MM.1S (cell line): Measurements from ENCODE around the gene AQR.
"Not testable (repeated sequence)": the region's sequence is repeated elsewhere in the genome, so short reads cannot be mapped to it uniquely, and the experiment has no call there.

Experiments
- DNase-seq: peaks from one replicate; pipeline ENCODE4 v3.0.0-alpha.2; 2015
- H2AFZ ChIP-seq: fragments of 300-600 bp; sonication (generic); 2 replicates; pipeline ENCODE4 v1.6.0; 2016; ENCODE audit warnings: antibody characterized with exemption, low read length
- H3F3A ChIP-seq: fragments of 300-600 bp; sonication (generic); 2 replicates; pipeline ENCODE4 v1.6.1; 2016; ENCODE audit warnings: mild to moderate bottlenecking, antibody characterized with exemption, low read length, moderate library complexity, mixed read lengths; ENCODE audit not compliant: insufficient read depth
- H3K27ac ChIP-seq: fragments of 300-600 bp; sonication (generic); 2 replicates; pipeline ENCODE4 v1.5.1; 2016; ENCODE audit warnings: mild to moderate bottlenecking, low read length
- H3K27me3 ChIP-seq: fragments of 300-600 bp; sonication (generic); replicated peaks from 2 replicates; pipeline ENCODE4 v1.6.0; 2016; ENCODE audit warnings: low read length; ENCODE audit not compliant: insufficient read depth
- H3K36me3 ChIP-seq: fragments of 300-600 bp; sonication (generic); replicated peaks from 2 replicates; pipeline ENCODE4 v1.6.1; 2016; ENCODE audit warnings: mild to moderate bottlenecking, low read length, mixed read lengths; ENCODE audit not compliant: insufficient read depth
- H3K4me1 ChIP-seq: fragments of 300-600 bp; sonication (generic); 2 replicates; pipeline ENCODE4 v1.6.1; 2016; ENCODE audit warnings: low read length, mixed read lengths
- H3K4me2 ChIP-seq: fragments of 300-600 bp; sonication (generic); 2 replicates; pipeline ENCODE4 v1.6.0; 2016; ENCODE audit warnings: low read depth, low read length
- H3K4me3 ChIP-seq: fragments of 300-600 bp; sonication (generic); 2 replicates; pipeline ENCODE4 v1.5.1; 2016; ENCODE audit warnings: low read length, mixed read lengths
- H3K79me2 ChIP-seq: fragments of 300-600 bp; sonication (generic); 2 replicates; pipeline ENCODE4 v1.6.1; 2016; ENCODE audit warnings: mixed run types, low read length, mixed read lengths
- H3K9ac ChIP-seq: fragments of 300-600 bp; sonication (generic); 2 replicates; pipeline ENCODE4 v1.6.1; 2016; ENCODE audit warnings: low read length, mixed read lengths
- H3K9me2 ChIP-seq: fragments of 300-600 bp; sonication (generic); replicated peaks from 2 replicates; pipeline ENCODE4 v1.6.1; 2016; ENCODE audit warnings: mild to moderate bottlenecking, low read length, mixed read lengths; ENCODE audit not compliant: insufficient read depth
- H3K9me3 ChIP-seq: fragments of 300-600 bp; sonication (generic); replicated peaks from 2 replicates; pipeline ENCODE4 v1.6.1; 2016; ENCODE audit warnings: mild to moderate bottlenecking, low read length, mixed read lengths; ENCODE audit not compliant: insufficient read depth
- H4K20me1 ChIP-seq: fragments of 300-600 bp; sonication (generic); 2 replicates; pipeline ENCODE4 v1.6.1; 2016; ENCODE audit warnings: mild to moderate bottlenecking, low read length, moderate library complexity, mixed read lengths; ENCODE audit not compliant: insufficient read depth
- CTCF ChIP-seq: fragments of 300-600 bp; sonication (generic); IDR thresholded peaks from 2 replicates; pipeline ENCODE4 v1.5.1; 2016; ENCODE audit warnings: antibody characterized with exemption, low read length, mixed read lengths
- EZH2 ChIP-seq: fragments of 300-600 bp; sonication (generic); optimal IDR thresholded peaks from 2 replicates; pipeline ENCODE3; 2017; ENCODE audit warnings: low read depth, mild to moderate bottlenecking, antibody characterized with exemption, low read length, mixed read lengths
- EZH2phosphoT487 ChIP-seq: fragments of 300-600 bp; sonication (generic); IDR thresholded peaks from 2 replicates; pipeline ENCODE4 v1.6.1; 2018; ENCODE audit warnings: antibody characterized with exemption, low read length

AQR gene

DNA sequence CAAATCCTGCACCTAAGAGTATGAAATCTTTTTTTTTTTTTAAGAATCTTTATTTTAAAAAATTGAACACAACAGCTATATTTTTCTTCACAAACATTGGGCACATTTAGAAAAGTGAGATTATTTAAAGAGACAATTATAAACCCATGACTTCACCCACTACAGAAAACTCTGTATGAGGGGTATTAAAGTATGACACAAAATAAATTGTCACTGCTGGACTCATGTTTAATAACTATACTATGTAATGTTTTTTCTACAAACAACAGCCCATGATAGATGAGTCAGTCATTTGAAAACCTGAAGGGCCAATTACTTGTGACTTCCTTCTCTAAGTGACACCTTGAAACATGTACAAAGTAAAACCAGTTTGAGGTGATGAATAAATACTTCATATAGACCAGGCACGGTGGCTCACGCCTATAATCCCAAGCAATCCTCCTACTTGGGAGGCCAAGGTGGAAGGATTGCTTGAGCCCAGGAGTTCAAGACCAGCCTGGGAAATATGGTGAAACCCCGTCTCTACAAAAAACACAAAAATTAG, 36.0 kb downstream of the AQR start:
- H3K9me2 ChIP-seq, result no peaks in the 10 kb centered on the region
- H3K4me1 ChIP-seq, result peaks cover 10% of the 10 kb centered on the region
- no peak overlapping the region for H3K4me2 ChIP-seq
- H4K20me1 ChIP-seq, result no peaks in the 10 kb centered on the region
- no peak overlapping the region for H2AFZ ChIP-seq
- H3K27me3 ChIP-seq, result no peaks in the 10 kb centered on the region
- H3K9ac ChIP-seq, result no peak overlapping the region
- TF ChIP-seq EZH2phosphoT487, result no peak
- no peak for TF ChIP-seq CTCF
- no peak for TF ChIP-seq EZH2
- H3K36me3 ChIP-seq, result no peaks in the 10 kb centered on the region; the same call in 1 of the 2 replicates
- H3K9me3 ChIP-seq, result no peaks in the 10 kb centered on the region
- no peak for DNase-seq
- H3K79me2 ChIP-seq, result 0 out of 2 replicates have a peak, but pooled peaks cover 4% of the 10 kb centered on the region
- H3K4me3 ChIP-seq, result no peak overlapping the region
- no peak overlapping the region for H3K27ac ChIP-seq
- H3F3A ChIP-seq, result peaks cover 6% of the 10 kb centered on the region; the same call in 1 of the 2 replicates

DNA sequence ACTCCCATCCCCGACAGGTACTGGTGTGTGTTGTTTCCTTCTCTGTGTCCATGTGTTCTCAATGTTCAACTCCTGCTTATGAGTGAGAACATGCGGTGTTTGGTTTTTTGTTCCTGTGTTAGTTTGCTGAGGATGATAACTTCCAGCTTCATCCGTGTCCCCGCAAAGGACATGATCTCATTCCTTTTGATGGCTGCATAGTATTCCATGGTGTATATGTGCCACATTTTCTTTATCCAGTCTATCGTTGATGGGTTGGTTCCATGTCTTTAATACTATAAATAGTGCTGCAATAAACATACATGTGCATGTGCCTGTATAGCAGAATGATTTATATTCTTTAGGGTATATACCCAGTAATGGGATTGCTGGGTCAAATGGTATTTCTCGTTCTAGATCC, 41.2 kb downstream of the AQR start:
- not testable (repeated sequence) for H4K20me1 ChIP-seq, H3K9ac ChIP-seq, H3K27me3 ChIP-seq, H3F3A ChIP-seq, H3K9me2 ChIP-seq, H3K36me3 ChIP-seq, H2AFZ ChIP-seq, H3K4me2 ChIP-seq, H3K79me2 ChIP-seq, H3K9me3 ChIP-seq, H3K4me1 ChIP-seq, H3K4me3 ChIP-seq, DNase-seq, H3K27ac ChIP-seq

DNA sequence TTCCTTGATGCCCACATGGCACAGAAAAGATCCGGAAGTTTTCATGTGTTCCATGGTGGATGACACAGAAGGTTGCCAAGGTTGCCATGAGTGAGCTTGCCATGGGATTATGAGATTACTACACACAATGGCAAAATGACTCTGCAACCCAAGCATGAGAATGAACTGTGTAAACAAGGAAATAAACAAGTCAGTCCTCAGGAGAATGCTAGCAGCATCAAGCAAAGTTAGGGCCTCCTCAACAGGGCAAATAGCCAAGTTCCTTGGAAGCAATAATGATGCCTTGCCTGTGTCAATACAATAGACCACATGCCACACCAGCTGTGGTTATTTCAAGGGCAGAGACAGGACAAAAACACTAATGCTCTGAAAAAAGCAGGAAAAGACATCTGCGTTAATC, 41.8 kb downstream of the AQR start:
- no peaks in the 10 kb centered on the region for H3K79me2 ChIP-seq
- no peaks in the 10 kb centered on the region for H3K9me2 ChIP-seq
- no peak for TF ChIP-seq EZH2phosphoT487
- TF ChIP-seq EZH2, result no peak
- no peak for TF ChIP-seq CTCF
- H3K27ac ChIP-seq, result no peak overlapping the region
- no peak overlapping the region for H3K9ac ChIP-seq
- H3K27me3 ChIP-seq, result no peaks in the 10 kb centered on the region
- no peak overlapping the region for H3K4me2 ChIP-seq
- H3K9me3 ChIP-seq, result no peaks in the 10 kb centered on the region
- no peak overlapping the region for H2AFZ ChIP-seq
- H3K36me3 ChIP-seq, result peaks cover 3% of the 10 kb centered on the region; the same call in 1 of the 2 replicates
- DNase-seq, result no peak
- H3F3A ChIP-seq, result no peaks in the 10 kb centered on the region; the same call in 1 of the 2 replicates
- no peaks in the 10 kb centered on the region for H4K20me1 ChIP-seq
- no peaks in the 10 kb centered on the region for H3K4me1 ChIP-seq
- H3K4me3 ChIP-seq, result no peak overlapping the region

GRCh38 chr15:34914317-34914716, 55.2 kb downstream of the AQR start:
- H3K4me3 ChIP-seq, result no peak overlapping the region
- TF ChIP-seq CTCF, result no peak
- TF ChIP-seq EZH2phosphoT487, result no peak
- no peak for TF ChIP-seq EZH2
- H3K9me3 ChIP-seq, result no peaks in the 10 kb centered on the region
- no peak overlapping the region for H3K27ac ChIP-seq
- H3K9me2 ChIP-seq, result no peaks in the 10 kb centered on the region
- no peak overlapping the region for H3K9ac ChIP-seq
- no peaks in the 10 kb centered on the region for H3K4me1 ChIP-seq
- DNase-seq, result no peak
- no peaks in the 10 kb centered on the region for H3K79me2 ChIP-seq
- H3K4me2 ChIP-seq, result no peak overlapping the region
- H3K27me3 ChIP-seq, result no peaks in the 10 kb centered on the region
- H2AFZ ChIP-seq, result no peak overlapping the region
- no peaks in the 10 kb centered on the region for H3F3A ChIP-seq
- peaks cover 13% of the 10 kb centered on the region for H3K36me3 ChIP-seq
- H4K20me1 ChIP-seq, result no peaks in the 10 kb centered on the region
